OCI-LY1 (cell line): ENCODE measurements around the gene FEV.

ENCODE experiments used
- H2AFZ ChIP-seq: fragments of 200-600 bp; sonication (generic), shearing (Covaris generic); 2 replicates; pipeline ENCODE4 v1.6.0; 2014; ENCODE audit warnings: antibody characterized with exemption, mild to moderate bottlenecking, low read length
- H3F3A ChIP-seq: fragments of 200-600 bp; sonication (generic), shearing (Covaris generic); 2 replicates; pipeline ENCODE4 v1.6.0; 2014; ENCODE audit warnings: mild to moderate bottlenecking, antibody characterized with exemption, low read length, moderate library complexity; ENCODE audit not compliant: insufficient read depth
- H3K27ac ChIP-seq: fragments of 200-600 bp; sonication (generic); 2 replicates; pipeline ENCODE4 v1.5.1; 2014; ENCODE audit warnings: low read length, mixed run types, mild to moderate bottlenecking, low read depth; ENCODE audit not compliant: poor library complexity, severe bottlenecking
- H3K27me3 ChIP-seq: fragments of 200-600 bp; sonication (generic); 2 replicates; pipeline ENCODE4 v1.6.0; 2014; ENCODE audit warnings: antibody characterized with exemption, mild to moderate bottlenecking, low read length, moderate library complexity; ENCODE audit not compliant: insufficient read depth
- H3K36me3 ChIP-seq: fragments of 200-600 bp; sonication (generic); 2 replicates; pipeline ENCODE4 v1.6.1; 2014; ENCODE audit warnings: mild to moderate bottlenecking, antibody characterized with exemption, low read length, moderate library complexity, mixed read lengths; ENCODE audit not compliant: insufficient read depth
- H3K4me1 ChIP-seq: fragments of 200-600 bp; sonication (generic); 2 replicates; pipeline ENCODE4 v1.5.1; 2014; ENCODE audit warnings: mild to moderate bottlenecking, low read length, moderate library complexity; ENCODE audit not compliant: insufficient read depth, severe bottlenecking
- H3K4me2 ChIP-seq: fragments of 200-600 bp; sonication (generic), shearing (Covaris generic); 2 replicates; pipeline ENCODE4 v1.6.1; 2014; ENCODE audit warnings: low read length
- H3K4me3 ChIP-seq: fragments of 200-600 bp; sonication (generic); 2 replicates; pipeline ENCODE4 v1.5.1; 2014; ENCODE audit warnings: low read length, low read depth, mild to moderate bottlenecking, mixed read lengths; ENCODE audit not compliant: poor library complexity, severe bottlenecking
- H3K79me2 ChIP-seq: fragments of 200-600 bp; shearing (Covaris generic); 2 replicates; pipeline ENCODE4 v1.6.1; 2016; ENCODE audit warnings: mixed run types, low read length, mixed read lengths; ENCODE audit not compliant: insufficient read depth
- H3K9ac ChIP-seq: fragments of 200-600 bp; sonication (generic), shearing (Covaris generic); 2 replicates; pipeline ENCODE4 v1.6.1; 2014; ENCODE audit warnings: mild to moderate bottlenecking, low read length, mixed read lengths
- H3K9me2 ChIP-seq: fragments of 200-600 bp; sonication (generic), shearing (Covaris generic); 2 replicates; pipeline ENCODE4 v1.6.1; 2014; ENCODE audit warnings: low read depth, mild to moderate bottlenecking, low read length, mixed read lengths
- H3K9me3 ChIP-seq: fragments of 200-600 bp; shearing (Covaris generic); 2 replicates; pipeline ENCODE4 v1.6.1; 2014; ENCODE audit warnings: low read length, mixed read lengths
- H4K20me1 ChIP-seq: fragments of 200-600 bp; sonication (generic), shearing (Covaris generic); 2 replicates; pipeline ENCODE4 v1.6.0; 2016; ENCODE audit warnings: mild to moderate bottlenecking, low read length; ENCODE audit not compliant: insufficient read depth
- CTCF ChIP-seq: fragments of 200-600 bp; sonication (generic), shearing (Covaris generic); IDR thresholded peaks from 2 replicates; pipeline ENCODE4 v1.5.1; 2017; ENCODE audit warnings: mild to moderate bottlenecking, antibody characterized with exemption, low read length, moderate library complexity, mixed read lengths
- EZH2 ChIP-seq: fragments of 200-600 bp; sonication (generic), shearing (Covaris generic); IDR thresholded peaks from 2 replicates; pipeline ENCODE4 v1.8.0; 2017; ENCODE audit warnings: borderline replicate concordance, mixed run types, mild to moderate bottlenecking, antibody characterized with exemption, low read length, moderate library complexity, mixed read lengths

FEV gene

DNA sequence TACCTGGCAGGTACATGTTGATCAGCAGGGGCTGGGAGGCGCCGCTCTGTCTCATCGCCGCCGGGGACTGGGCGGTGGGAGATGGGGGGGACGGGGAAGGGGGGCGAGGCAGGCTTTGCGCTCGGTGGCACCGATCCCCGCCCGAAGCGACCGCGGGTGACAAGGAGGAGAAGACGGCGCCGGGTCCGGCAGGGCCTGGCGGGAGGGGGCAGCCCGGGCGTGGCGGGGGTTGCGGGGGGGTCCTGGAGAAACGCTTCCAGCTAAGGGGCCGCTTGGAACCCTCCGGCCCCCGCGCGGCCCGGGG lies at the start of gene FEV:
Gene FEV (minus strand): TSS at position 164 of the 304 bp plus-strand sequence. CDS start 109 bp downstream, at position 55.
- Histone ChIP-seq H3K36me3 (no peaks in the 10 kb centered on the region), H3K9me3 (no peaks in the 10 kb centered on the region), H3K4me2 (no peak within 1 kb of the TSS), H3K9me2 (no peaks in the 10 kb centered on the region), H3K27ac (no peak within 1 kb of the TSS), H4K20me1 (no peaks in the 10 kb centered on the region), H3K79me2 (no peaks in the 10 kb centered on the region), H3K9ac (no peak within 1 kb of the TSS), H3K4me3 (no peak within 1 kb of the TSS), H3K27me3 (no peaks in the 10 kb centered on the region), H3K4me1 (no peaks in the 10 kb centered on the region), H2AFZ (no peak within 1 kb of the TSS), H3F3A (no peaks in the 10 kb centered on the region)
- no peak for TF ChIP-seq EZH2
- TF ChIP-seq CTCF, result no peak

DNA sequence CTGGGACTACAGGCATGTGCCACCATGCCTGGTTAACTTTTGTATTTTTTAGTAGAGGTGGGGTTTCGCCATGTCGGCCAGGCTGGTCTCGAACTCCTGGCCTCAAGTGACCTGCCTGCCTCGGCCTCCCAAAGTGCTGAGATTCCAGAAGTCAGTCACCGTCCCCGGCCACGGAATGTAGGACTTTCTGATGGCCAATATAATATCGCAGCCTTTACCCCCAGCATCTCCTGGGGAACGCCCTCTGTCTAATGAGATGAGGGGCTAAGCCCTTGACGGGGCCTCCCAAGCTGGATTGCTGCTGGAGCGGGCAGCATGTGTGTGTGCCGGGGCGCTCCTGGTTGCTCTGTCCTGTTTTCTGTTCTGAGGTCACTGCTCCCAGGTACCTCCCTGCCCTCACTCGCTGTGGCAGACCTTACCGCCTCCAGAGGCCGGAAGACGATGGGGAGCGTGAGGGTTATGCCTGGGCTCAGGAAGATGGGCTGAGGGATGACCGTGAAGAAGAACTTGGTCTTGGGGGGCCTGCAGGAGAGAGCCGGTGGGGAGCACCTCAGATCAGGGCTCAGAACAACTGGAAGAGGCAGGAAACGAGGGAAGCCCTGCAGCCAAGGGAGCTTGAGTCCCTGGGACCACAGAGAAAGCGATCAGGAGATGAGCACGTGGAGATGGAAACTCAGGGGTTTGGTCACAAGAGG lies 47.2 kb upstream of the FEV start:
- no peak overlapping the region for H2AFZ ChIP-seq
- no peak overlapping the region for H3K4me2 ChIP-seq
- no peaks in the 10 kb centered on the region for H4K20me1 ChIP-seq
- no peak for TF ChIP-seq EZH2
- TF ChIP-seq CTCF, result no peak
- no peaks in the 10 kb centered on the region; the same call in 1 of the 2 replicates for H3F3A ChIP-seq
- peaks cover 5% of the 10 kb centered on the region; the same call in 1 of the 2 replicates for H3K27me3 ChIP-seq
- no peaks in the 10 kb centered on the region for H3K36me3 ChIP-seq
- H3K9me3 ChIP-seq, result no peaks in the 10 kb centered on the region
- no peaks in the 10 kb centered on the region for H3K9me2 ChIP-seq
- no peak overlapping the region for H3K4me3 ChIP-seq
- H3K79me2 ChIP-seq, result no peaks in the 10 kb centered on the region
- H3K27ac ChIP-seq, result no peak overlapping the region
- no peaks in the 10 kb centered on the region for H3K4me1 ChIP-seq
- H3K9ac ChIP-seq, result no peak overlapping the region

- H3K4me1 ChIP-seq, result no peaks in the 10 kb centered on the region
- H3F3A ChIP-seq, result no peaks in the 10 kb centered on the region; the same call in 1 of the 2 replicates
- no peak overlapping the region for H3K27ac ChIP-seq
- no peaks in the 10 kb centered on the region for H3K36me3 ChIP-seq
- H3K27me3 ChIP-seq, result peaks cover 5% of the 10 kb centered on the region; the same call in 1 of the 2 replicates
- no peak overlapping the region for H3K9ac ChIP-seq
- no peaks in the 10 kb centered on the region for H3K9me3 ChIP-seq
- no peak overlapping the region for H3K4me3 ChIP-seq
- H3K79me2 ChIP-seq, result no peaks in the 10 kb centered on the region
- TF ChIP-seq CTCF (no peak), EZH2 (no peak)
- H2AFZ ChIP-seq, result no peak overlapping the region
- no peak overlapping the region for H3K4me2 ChIP-seq
- no peaks in the 10 kb centered on the region for H4K20me1 ChIP-seq
- H3K9me2 ChIP-seq, result no peaks in the 10 kb centered on the region
Observed at GRCh38 chr2:219031005-219031738, 46.2 kb upstream of the FEV start.
